ENCODE results near the gene UBE2G1. TPM values are rescaled to one million over a fixed set of nuclear protein-coding genes. Genes with fewer than 3 reads are reported as not detected.
"Not testable (repeated sequence)": the region's sequence is repeated elsewhere in the genome, so short reads cannot be mapped to it uniquely, and the experiment has no call there.

Gene UBE2G1
- total RNA-seq, 1 donor from 2014 or later = 87.8 TPM

GRCh38 chr17:4369557-4370230, 3.2 kb upstream of the UBE2G1 start:
- no peak overlapping the region for H3K4me3 Mint-ChIP-seq (ENCODE audit: low read depth)
- no peaks in the 10 kb centered on the region for H3K9me3 Mint-ChIP-seq (ENCODE audit: low read depth)
- H3K36me3 Mint-ChIP-seq (ENCODE audit: insufficient read depth) = peaks cover 1% of the 10 kb centered on the region
- H3K27me3 Mint-ChIP-seq = no peaks in the 10 kb centered on the region
- H3K27ac Mint-ChIP-seq = peak overlapping the region; percentile 5
- no peak for DNase-seq (ENCODE audit: low spot score, unreplicated experiment)
- H3K4me1 Mint-ChIP-seq (ENCODE audit: low read depth) = peaks cover 9% of the 10 kb centered on the region
- no peak for TF ChIP-seq CTCF (IDR thresholded peaks at IDR 0.05; ENCODE audit: unreplicated experiment)

DNA sequence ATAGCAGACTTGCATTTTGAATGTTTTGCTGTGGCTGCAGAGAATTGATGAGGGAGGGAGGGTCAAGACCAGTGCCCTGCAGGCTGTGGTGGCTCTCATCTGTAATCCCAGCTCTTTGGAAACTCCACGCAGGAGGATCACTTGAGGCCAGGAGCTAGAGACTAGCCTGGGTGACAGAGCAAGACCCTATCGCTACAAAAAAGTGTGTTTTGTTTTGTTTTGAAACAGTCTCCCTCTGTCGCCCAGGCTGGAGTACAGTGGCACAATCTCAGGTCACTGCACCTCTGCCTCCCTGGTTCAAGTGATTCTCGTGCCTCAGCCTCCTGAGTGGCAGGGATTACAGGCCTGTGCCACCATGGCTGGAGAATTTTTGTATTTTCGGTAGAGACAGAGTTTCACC, 1.9 kb upstream of the UBE2G1 start:
- Mint-ChIP-seq H3K9me3 (ENCODE audit: low read depth) (no peaks in the 10 kb centered on the region), H3K4me1 (ENCODE audit: low read depth) (peaks cover 13% of the 10 kb centered on the region)

GRCh38 chr17:4367177-4367576, 702 bp upstream of the UBE2G1 start:
- peaks cover 15% of the 10 kb centered on the region for H3K4me1 Mint-ChIP-seq (ENCODE audit: low read depth)
- H3K36me3 Mint-ChIP-seq (ENCODE audit: insufficient read depth); DNase-seq (ENCODE audit: low spot score, unreplicated experiment); H3K9me3 Mint-ChIP-seq (ENCODE audit: low read depth); H3K27me3 Mint-ChIP-seq: not testable (repeated sequence)
- peak overlapping the region; percentile 98 for H3K27ac Mint-ChIP-seq
- H3K4me3 Mint-ChIP-seq (ENCODE audit: low read depth) = peak overlapping the region; percentile 76

More for the DNA sequence above, 1.9 kb upstream of the UBE2G1 start:
- Mint-ChIP-seq H3K27ac (no peak overlapping the region), H3K36me3 (ENCODE audit: insufficient read depth) (peaks cover 5% of the 10 kb centered on the region), H3K27me3 (no peaks in the 10 kb centered on the region), H3K4me3 (ENCODE audit: low read depth) (no peak overlapping the region)
- no peak for DNase-seq (ENCODE audit: low spot score, unreplicated experiment)
- no peak for TF ChIP-seq CTCF (IDR thresholded peaks at IDR 0.05; ENCODE audit: unreplicated experiment)

DNA sequence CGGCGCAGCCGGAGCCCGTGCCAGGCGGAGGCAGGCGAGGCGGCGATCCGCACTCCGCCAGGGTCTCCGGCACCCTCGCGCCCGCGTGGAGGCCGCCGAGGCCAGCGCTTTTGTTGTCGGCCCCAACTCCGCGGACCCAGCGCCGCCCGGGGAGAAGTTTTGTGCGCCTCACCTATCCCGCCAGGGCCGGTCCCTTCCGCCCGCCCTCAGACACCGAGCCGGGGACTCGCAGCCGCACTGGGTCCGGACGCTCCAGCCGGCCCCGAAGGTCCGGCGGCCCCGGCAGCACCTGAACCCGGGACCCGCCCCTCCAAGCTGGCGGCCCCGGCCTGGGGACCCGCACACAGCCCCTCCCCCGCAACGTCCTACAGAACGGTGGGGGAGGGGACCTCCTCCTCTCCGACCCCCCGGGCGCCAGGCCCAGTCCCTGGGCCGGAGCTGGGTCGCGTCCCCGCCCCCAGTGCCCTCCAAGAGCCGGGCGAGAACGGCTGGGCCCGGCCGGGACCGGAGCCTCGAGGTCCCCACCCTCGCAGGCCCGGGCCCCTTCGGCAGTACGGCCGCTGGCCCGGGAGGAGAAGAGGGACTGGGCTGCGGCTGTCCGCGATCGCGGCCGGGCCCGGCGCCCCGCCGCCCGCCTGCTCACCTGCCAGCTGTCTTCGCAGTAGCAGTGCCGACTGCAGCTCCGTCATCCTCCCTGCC, 698 bp downstream of the UBE2G1 start:
- no peaks in the 10 kb centered on the region for H3K9me3 Mint-ChIP-seq (ENCODE audit: low read depth)
- no peak overlapping the region for H3K27ac Mint-ChIP-seq
- peaks cover 16% of the 10 kb centered on the region for H3K4me1 Mint-ChIP-seq (ENCODE audit: low read depth)
- DNase-seq (ENCODE audit: low spot score, unreplicated experiment) = peak; percentile 38
- H3K4me3 Mint-ChIP-seq (ENCODE audit: low read depth) = peak overlapping the region; percentile 63
- peaks cover 7% of the 10 kb centered on the region for H3K36me3 Mint-ChIP-seq (ENCODE audit: insufficient read depth)
- TF ChIP-seq CTCF (IDR thresholded peaks at IDR 0.05; ENCODE audit: unreplicated experiment) = no peak
- no peaks in the 10 kb centered on the region for H3K27me3 Mint-ChIP-seq

GRCh38 chr17:4365103-4365627, 1.3 kb downstream of the UBE2G1 start:
- TF ChIP-seq CTCF (IDR thresholded peaks at IDR 0.05; ENCODE audit: unreplicated experiment) = no peak
- H3K36me3 Mint-ChIP-seq (ENCODE audit: insufficient read depth) = peaks cover 7% of the 10 kb centered on the region
- DNase-seq (ENCODE audit: low spot score, unreplicated experiment) = peak; percentile 70

More at GRCh38 chr17:4365103-4365627, 1.3 kb downstream of the UBE2G1 start:
- H3K27ac Mint-ChIP-seq = peak overlapping the region; percentile 97
- peaks cover 16% of the 10 kb centered on the region for H3K4me1 Mint-ChIP-seq (ENCODE audit: low read depth)
- H3K27me3 Mint-ChIP-seq = no peaks in the 10 kb centered on the region
- H3K4me3 Mint-ChIP-seq (ENCODE audit: low read depth) = peak overlapping the region; percentile 94
- no peaks in the 10 kb centered on the region for H3K9me3 Mint-ChIP-seq (ENCODE audit: low read depth)
